Measurements from ENCODE around the gene RGL2. TPM values are rescaled to one million over a fixed set of nuclear protein-coding genes. Genes with fewer than 3 reads are reported as not detected.

Gene RGL2
- total RNA-seq, 2 experiments from 2014 or later: 15.0 to 17.7 TPM

GRCh38 chr6:33249732-33250630 lies 48.8 kb downstream of the RGL2 start:
- peaks cover 35% of the 10 kb centered on the region for H3K4me1 Mint-ChIP-seq
- H3K4me3 Mint-ChIP-seq: peak overlapping the region; percentile 90
- peak overlapping the region; percentile 32 for H3K27ac Mint-ChIP-seq
- no peaks in the 10 kb centered on the region for H3K27me3 Mint-ChIP-seq
- H3K36me3 Mint-ChIP-seq: peaks cover 23% of the 10 kb centered on the region
- no peaks in the 10 kb centered on the region for H3K9me3 Mint-ChIP-seq
- peak; percentile 21 for DNase-seq

GRCh38 chr6:33248932-33249731 lies 49.6 kb downstream of the RGL2 start:
- Mint-ChIP-seq H3K9me3 (no peaks in the 10 kb centered on the region), H3K4me3 (peak overlapping the region; percentile 90), H3K36me3 (peaks cover 23% of the 10 kb centered on the region), H3K4me1 (peaks cover 35% of the 10 kb centered on the region), H3K27me3 (no peaks in the 10 kb centered on the region), H3K27ac (peak overlapping the region; percentile 96)
- peak; percentile 97 for DNase-seq

GRCh38 chr6:33248643-33248931 lies 50.2 kb downstream of the RGL2 start:
- Mint-ChIP-seq H3K27ac (peak overlapping the region; percentile 96), H3K27me3 (no peaks in the 10 kb centered on the region), H3K4me1 (peaks cover 35% of the 10 kb centered on the region), H3K36me3 (peaks cover 23% of the 10 kb centered on the region), H3K9me3 (no peaks in the 10 kb centered on the region), H3K4me3 (peak overlapping the region; percentile 90)
- DNase-seq: no peak

DNA sequence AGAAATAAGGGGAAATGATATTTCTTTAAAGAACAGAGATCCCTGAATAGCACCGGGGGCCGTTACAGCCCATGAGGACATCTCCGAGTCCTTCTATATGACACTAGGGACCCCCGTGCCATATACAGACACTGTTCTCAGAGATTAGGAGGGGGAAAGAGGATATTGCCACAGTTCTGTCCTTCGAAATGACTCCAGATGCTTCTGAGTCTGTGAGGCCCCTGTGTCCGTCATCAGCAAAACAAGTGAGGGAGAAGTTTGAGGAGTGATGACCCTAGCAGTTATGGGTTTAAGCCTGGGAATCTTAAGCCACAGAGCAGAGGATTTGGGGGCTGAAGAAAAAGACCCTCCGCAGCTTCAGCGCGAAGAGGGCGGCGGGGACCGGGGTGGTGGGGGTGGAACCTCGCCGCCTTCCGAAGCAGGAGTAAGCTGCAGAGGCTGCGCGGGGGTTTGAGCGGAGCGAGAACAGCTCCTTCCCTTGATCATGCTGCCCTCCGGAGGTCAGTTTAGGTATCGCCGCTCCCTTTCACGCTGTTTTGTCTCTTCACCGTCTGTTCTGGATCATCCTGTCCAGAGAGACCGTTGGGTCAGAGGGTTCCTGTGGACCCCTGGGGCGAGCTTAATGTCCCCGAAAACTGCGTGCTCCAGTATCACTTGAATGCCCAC lies 50.6 kb downstream of the RGL2 start:
- Mint-ChIP-seq H3K9me3 (no peaks in the 10 kb centered on the region), H3K27ac (peak overlapping the region; percentile 96), H3K4me1 (peaks cover 38% of the 10 kb centered on the region), H3K36me3 (peaks cover 23% of the 10 kb centered on the region), H3K27me3 (no peaks in the 10 kb centered on the region), H3K4me3 (peak overlapping the region; percentile 90)
- DNase-seq: peak; percentile 87

- Mint-ChIP-seq H3K4me1 (peaks cover 16% of the 10 kb centered on the region), H3K27ac (no peak overlapping the region)
- DNase-seq: no peak
These were observed 55.3 kb downstream of the RGL2 start for GRCh38 chr6:33243476-33243875.

DNA sequence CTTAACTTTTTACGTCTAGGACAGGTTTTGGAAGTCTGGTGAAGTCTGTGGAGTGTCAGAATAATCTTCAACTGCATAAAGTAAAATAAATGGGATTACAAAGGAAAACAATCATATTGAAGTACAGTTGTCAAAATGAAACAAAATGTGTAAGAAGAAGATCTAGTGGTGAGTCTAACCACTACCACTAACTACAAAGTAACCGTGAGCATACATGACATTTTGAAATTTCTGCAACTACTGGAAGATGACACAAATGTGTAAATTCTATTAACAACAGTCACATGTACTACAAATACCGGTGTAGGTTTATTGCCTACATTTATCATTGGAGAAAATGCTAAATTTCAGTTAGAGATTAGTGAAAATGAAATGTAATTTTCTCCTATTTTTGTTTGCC lies 56.8 kb downstream of the RGL2 start:
- Mint-ChIP-seq H3K9me3 (no peaks in the 10 kb centered on the region), H3K27me3 (peaks cover 4% of the 10 kb centered on the region), H3K27ac (peak overlapping the region; percentile 22), H3K4me3 (no peak overlapping the region), H3K4me1 (peaks cover 12% of the 10 kb centered on the region), H3K36me3 (no peaks in the 10 kb centered on the region)
- no peak for DNase-seq

More at GRCh38 chr6:33243476-33243875, 55.3 kb downstream of the RGL2 start:
- no peaks in the 10 kb centered on the region for H3K36me3 Mint-ChIP-seq
- H3K27me3 Mint-ChIP-seq: peaks cover 4% of the 10 kb centered on the region
- H3K9me3 Mint-ChIP-seq: no peaks in the 10 kb centered on the region
- H3K4me3 Mint-ChIP-seq: no peak overlapping the region

Other genes with a start within 250 kb of the RGL2 start
- gene HLA-DPA1, start 225.3 kb downstream of the RGL2 start, total RNA-seq: 10 to 100 TPM; 14.7 to 16.3 TPM
- 1 to 10 TPM; 8.2 to 9.3 TPM for gene HLA-DPB1, start 223.0 kb downstream of the RGL2 start, total RNA-seq
- 1 to 10 TPM; 1.0 to 1.1 TPM for gene COL11A2, start 106.5 kb downstream of the RGL2 start, total RNA-seq
- 10 to 100 TPM; 40.4 to 42.1 TPM for gene RXRB, start 98.3 kb downstream of the RGL2 start, total RNA-seq
- 10 to 100 TPM; 51.0 to 55.6 TPM for gene SLC39A7, start 98.1 kb downstream of the RGL2 start, total RNA-seq
- 10 to 100 TPM; 31.1 to 32.6 TPM for gene HSD17B8, start 94.3 kb downstream of the RGL2 start, total RNA-seq
- gene RING1, start 90.4 kb downstream of the RGL2 start, total RNA-seq: 10 to 100 TPM; 35.3 to 35.8 TPM
- gene VPS52, start 27.1 kb downstream of the RGL2 start, total RNA-seq: 10 to 100 TPM; 43.4 to 44.6 TPM
- 1,000 to 10,000 TPM; 3,940 to 3,999 TPM for gene RPS18, start 26.9 kb downstream of the RGL2 start, total RNA-seq
- 1 to 10 TPM; 1.8 to 2.1 TPM for gene B3GALT4, start 21.8 kb downstream of the RGL2 start, total RNA-seq
- 100 to 1,000 TPM; 105 to 107 TPM for gene WDR46, start 9.7 kb downstream of the RGL2 start, total RNA-seq
- 100 to 1,000 TPM; 106 to 107 TPM for gene PFDN6, start 9.3 kb downstream of the RGL2 start, total RNA-seq
- gene TAPBP, start 15.1 kb upstream of the RGL2 start, total RNA-seq: 100 to 1,000 TPM; 201 to 204 TPM
- 1 to 10 TPM; 4.5 to 4.6 TPM for gene ZBTB22, start 18.8 kb upstream of the RGL2 start, total RNA-seq
- gene DAXX, start 24.0 kb upstream of the RGL2 start, total RNA-seq: 10 to 100 TPM; 84.8 to 94.3 TPM
- gene KIFC1, start 92.9 kb upstream of the RGL2 start, total RNA-seq: 10 to 100 TPM; 74.1 to 76.9 TPM
- gene PHF1, start 112.1 kb upstream of the RGL2 start, total RNA-seq: 10 to 100 TPM; 23.5 to 26.0 TPM
- 100 to 1,000 TPM; 125 to 126 TPM for gene CUTA, start 119.2 kb upstream of the RGL2 start, total RNA-seq
- gene SYNGAP1, start 121.1 kb upstream of the RGL2 start, total RNA-seq: 10 to 100 TPM; 26.4 to 29.3 TPM
- 10 to 100 TPM; 11.3 to 11.7 TPM for gene ZBTB9, start 155.6 kb upstream of the RGL2 start, total RNA-seq

All from activated naive CD8-positive, alpha-beta T cell treated with anti-CD3 and anti-CD28 coated beads for 36 hours (primary cell).